HL-60 (cell line): ENCODE measurements around the gene TSC22D1.

Experiments
- CTCF ChIP-seq: IDR thresholded peaks from one replicate; pipeline ENCODE4 v1.5.1; 2011; ENCODE audit warnings: low read length, control low read depth, inconsistent platforms; ENCODE audit not compliant: insufficient read depth
- POLR2AphosphoS5 ChIP-seq: IDR thresholded peaks from 2 replicates; pipeline ENCODE4 v1.6.1; 2012; ENCODE audit warnings: low read depth

- TF ChIP-seq CTCF, result no peak
- TF ChIP-seq POLR2AphosphoS5, result no peak
These were observed 152.3 kb downstream of the TSC22D1 start for GRCh38 chr13:44423824-44424223.
